Activated CD8-positive, alpha-beta T cell treated with anti-CD3 and anti-CD28 coated beads for 36 hours (primary cell): Measurements from ENCODE around the gene XPNPEP1. TPM values are rescaled to one million over a fixed set of nuclear protein-coding genes. Genes with fewer than 3 reads are reported as not detected.

ENCODE experiments used
- ATAC-seq: fragments of 200-7000 bp; cut with Tn5 transposase; one replicate; pipeline ENCODE4 v1.10.0; 2021; ENCODE audit warnings: mild to moderate bottlenecking, moderate library complexity
- CTCF ChIA-PET: fragments of 350-600 bp; sonication (Branson Sonifier 250); formaldehyde crosslinking; loops from one replicate; lab custom pipeline; 2021; ENCODE audit warnings: antibody characterized with exemption; lab: Charles Lee
- POLR2A ChIA-PET: fragments of 350-600 bp; sonication (Branson Sonifier 250); formaldehyde crosslinking; loops from one replicate; lab custom pipeline; 2021; ENCODE audit warnings: antibody characterized with exemption; lab: Charles Lee
- DNase-seq: peaks from one replicate; pipeline ENCODE4 v3.0.0-alpha.2; 2020
- H3K27ac Mint-ChIP-seq: one replicate; pipeline ENCODE4 v1.8.0; 2021; ENCODE audit warnings: mild to moderate bottlenecking, mixed read lengths
- H3K27me3 Mint-ChIP-seq: one replicate; pipeline ENCODE4 v1.8.0; 2021; ENCODE audit warnings: mixed read lengths
- H3K36me3 Mint-ChIP-seq: one replicate; pipeline ENCODE4 v1.8.0; 2021; ENCODE audit warnings: low read depth, mixed read lengths
- H3K4me1 Mint-ChIP-seq: one replicate; pipeline ENCODE4 v1.8.0; 2021; ENCODE audit warnings: low read depth, mixed read lengths
- H3K4me3 Mint-ChIP-seq: one replicate; pipeline ENCODE4 v1.8.0; 2021; ENCODE audit warnings: mild to moderate bottlenecking, moderate library complexity, mixed read lengths
- H3K9me3 Mint-ChIP-seq: one replicate; pipeline ENCODE4 v1.8.0; 2021; ENCODE audit warnings: mixed read lengths
- CTCF ChIP-seq: fragments of 200-600 bp; IDR thresholded peaks from one replicate; pipeline ENCODE4 v1.8.0; 2022; ENCODE audit warnings: antibody characterized with exemption, mild to moderate bottlenecking
- intact Hi-C: fragments of 100-400 bp; cut with micrococcal nuclease; formaldehyde crosslinking; loops from one replicate; pipeline ENCODE4 v1.10.0; 2022
- total RNA-seq, 2 experiments: library from RNA; stranded (reverse); gene quantifications; one replicate each; pipeline ENCODE4 v1.2.3, GENCODE V29; 2021

Gene XPNPEP1
- total RNA-seq, 2 experiments from 2014 or later = 96.5 to 97.0 TPM

- POLR2A ChIA-PET = interaction anchor here (0.6 kb wide), 1 partner anchor 25 kb away, joined by 3 read pairs; no protein-coding TSS in a partner anchor
- peaks cover 3% of the 10 kb centered on the region for H3K4me1 Mint-ChIP-seq
- DNase-seq (no peak), ATAC-seq (no peak)
- no peak for TF ChIP-seq CTCF
- H3K36me3 Mint-ChIP-seq = no peaks in the 10 kb centered on the region
- H3K27me3 Mint-ChIP-seq = no peaks in the 10 kb centered on the region
- no peak overlapping the region for H3K27ac Mint-ChIP-seq
- CTCF ChIA-PET = no interaction called here
- no peak overlapping the region for H3K4me3 Mint-ChIP-seq
- intact Hi-C loops = no loop called here
- no peaks in the 10 kb centered on the region for H3K9me3 Mint-ChIP-seq
Observed at GRCh38 chr10:109963439-109963838, 40.1 kb upstream of the XPNPEP1 start.

DNA sequence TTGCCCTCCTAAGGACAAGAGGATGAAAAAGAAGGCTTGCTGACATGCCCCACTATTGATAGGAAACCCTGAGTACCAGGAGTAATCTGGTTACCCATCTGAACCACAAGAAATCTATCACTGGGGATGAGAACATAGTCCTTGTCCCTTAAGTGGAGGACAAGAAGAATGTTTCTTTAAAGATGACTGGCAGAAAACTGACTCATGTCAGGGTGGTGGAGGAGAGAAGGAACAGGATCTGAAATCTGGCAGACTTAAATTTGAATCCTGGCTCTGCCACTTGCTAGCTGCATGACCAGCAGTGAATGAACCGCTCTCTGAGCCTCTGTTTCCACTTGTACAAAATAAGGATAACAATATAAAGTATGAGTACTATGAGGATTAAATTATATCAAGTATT is 38.9 kb upstream of the XPNPEP1 start:
- no peak for DNase-seq
- Mint-ChIP-seq H3K9me3 (no peaks in the 10 kb centered on the region), H3K4me3 (no peak overlapping the region), H3K4me1 (peaks cover 3% of the 10 kb centered on the region), H3K36me3 (no peaks in the 10 kb centered on the region), H3K27ac (no peak overlapping the region), H3K27me3 (no peaks in the 10 kb centered on the region)
- no peak for TF ChIP-seq CTCF
- ChIA-PET CTCF (interaction anchor here (1.0 kb wide), 1 partner anchor 78 kb away, joined by 3 read pairs; no protein-coding TSS in a partner anchor), POLR2A (no interaction called here)
- ATAC-seq = no peak
- intact Hi-C loops = no loop called here

- POLR2A ChIA-PET = no interaction called here
- intact Hi-C loops = no loop called here
Observed at GRCh38 chr10:109961174-109962001, 38.1 kb upstream of the XPNPEP1 start.

DNA sequence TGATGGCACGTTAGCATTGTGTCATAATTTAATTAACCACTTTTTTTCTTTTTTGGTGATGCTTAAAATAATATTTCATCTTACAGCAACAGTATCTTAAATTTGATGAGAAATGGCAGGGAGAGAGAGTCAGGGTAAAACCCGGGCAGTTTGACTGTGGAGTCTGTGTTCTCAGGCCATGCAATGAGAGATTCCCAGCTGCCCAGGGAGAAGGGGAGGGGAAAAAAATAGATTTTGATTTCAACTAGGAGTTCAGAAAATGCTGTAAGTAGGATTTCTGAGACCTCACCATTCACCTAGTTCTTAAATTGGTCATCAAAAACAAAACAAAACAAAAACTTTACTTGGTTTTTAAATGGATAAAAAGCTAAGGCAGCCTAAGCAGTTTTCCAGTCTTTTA is 37.4 kb upstream of the XPNPEP1 start:
- no peaks in the 10 kb centered on the region for H3K9me3 Mint-ChIP-seq
- CTCF ChIA-PET = no interaction called here
- no peak for DNase-seq
- H3K4me3 Mint-ChIP-seq = no peak overlapping the region
- intact Hi-C loops = no loop called here
- no peak for ATAC-seq
- H3K36me3 Mint-ChIP-seq = no peaks in the 10 kb centered on the region
- H3K27ac Mint-ChIP-seq = no peak overlapping the region
- H3K4me1 Mint-ChIP-seq = peaks cover 6% of the 10 kb centered on the region
- H3K27me3 Mint-ChIP-seq = no peaks in the 10 kb centered on the region
- no peak for TF ChIP-seq CTCF
- POLR2A ChIA-PET = no interaction called here

More at GRCh38 chr10:109961174-109962001, 38.1 kb upstream of the XPNPEP1 start:
- Mint-ChIP-seq H3K4me1 (peaks cover 6% of the 10 kb centered on the region), H3K36me3 (no peaks in the 10 kb centered on the region), H3K27ac (no peak overlapping the region), H3K4me3 (no peak overlapping the region), H3K9me3 (no peaks in the 10 kb centered on the region), H3K27me3 (no peaks in the 10 kb centered on the region)
- CTCF ChIA-PET = no interaction called here
- no peak for ATAC-seq
- no peak for TF ChIP-seq CTCF
- DNase-seq = no peak
